Ascending aorta (tissue), 2 donors: Measurements from ENCODE around the gene OR9K2. TPM values are rescaled to one million over a fixed set of nuclear protein-coding genes. Genes with fewer than 3 reads are reported as not detected.

ENCODE experiments used
- DNase-seq, 2 donors: peaks; one replicate each; pipeline ENCODE4 v3.0.0-alpha.2; 2019; ENCODE audit warnings: low spot score in 2 of 2
- H3K27ac ChIP-seq, 2 donors: fragments of 200-600 bp; sonication (generic); one replicate each; pipeline ENCODE4 v1.5.1; 2016 to 2017; ENCODE audit warnings: mild to moderate bottlenecking in 1 of 2
- H3K27me3 ChIP-seq: fragments of 200-600 bp; sonication (generic); one replicate; pipeline ENCODE4 v1.5.1; 2017
- H3K36me3 ChIP-seq, 2 donors: fragments of 200-600 bp; sonication (generic); one replicate each; pipeline ENCODE4 v1.5.1; 2016
- H3K4me1 ChIP-seq, 2 donors: fragments of 200-600 bp; sonication (generic); one replicate each; pipeline ENCODE4 v1.5.1; 2016 to 2017; ENCODE audit warnings: mild to moderate bottlenecking in 1 of 2
- H3K4me3 ChIP-seq, 2 donors: fragments of 200-600 bp; sonication (generic); one replicate each; pipeline ENCODE4 v1.5.1; 2016 to 2017; ENCODE audit warnings: mild to moderate bottlenecking in 1 of 2
- H3K9me3 ChIP-seq, 2 donors: fragments of 200-600 bp; sonication (generic); one replicate each; pipeline ENCODE4 v1.5.1; 2016
- intact Hi-C: fragments of 100-400 bp; cut with DNase I; formaldehyde crosslinking; loops from one replicate; pipeline ENCODE4 v1.15.1; 2023
- total RNA-seq: library from RNA; depleted of rRNA; stranded (reverse); fragments of >200 nt; gene quantifications from one replicate; pipeline ENCODE4 v1.1.0, GENCODE V29; 2016
- TF ChIP-seq, protein P1 (sequence below), 3 experiments: fragments of 200-600 bp in 2 of 3; fragments of 450-650 bp in 1 of 3; sonication (generic) in 2 of 3; IDR thresholded peaks; one replicate each; pipeline ENCODE4 v1.5.1; 2016 to 2019; ENCODE audit warnings: antibody characterized with exemption in 3 of 3, mild to moderate bottlenecking in 1 of 3, moderate library complexity in 1 of 3

The OR9K2 gene, protein sequence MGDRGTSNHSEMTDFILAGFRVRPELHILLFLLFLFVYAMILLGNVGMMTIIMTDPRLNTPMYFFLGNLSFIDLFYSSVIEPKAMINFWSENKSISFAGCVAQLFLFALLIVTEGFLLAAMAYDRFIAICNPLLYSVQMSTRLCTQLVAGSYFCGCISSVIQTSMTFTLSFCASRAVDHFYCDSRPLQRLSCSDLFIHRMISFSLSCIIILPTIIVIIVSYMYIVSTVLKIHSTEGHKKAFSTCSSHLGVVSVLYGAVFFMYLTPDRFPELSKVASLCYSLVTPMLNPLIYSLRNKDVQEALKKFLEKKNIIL
- not detected for total RNA-seq

DNA sequence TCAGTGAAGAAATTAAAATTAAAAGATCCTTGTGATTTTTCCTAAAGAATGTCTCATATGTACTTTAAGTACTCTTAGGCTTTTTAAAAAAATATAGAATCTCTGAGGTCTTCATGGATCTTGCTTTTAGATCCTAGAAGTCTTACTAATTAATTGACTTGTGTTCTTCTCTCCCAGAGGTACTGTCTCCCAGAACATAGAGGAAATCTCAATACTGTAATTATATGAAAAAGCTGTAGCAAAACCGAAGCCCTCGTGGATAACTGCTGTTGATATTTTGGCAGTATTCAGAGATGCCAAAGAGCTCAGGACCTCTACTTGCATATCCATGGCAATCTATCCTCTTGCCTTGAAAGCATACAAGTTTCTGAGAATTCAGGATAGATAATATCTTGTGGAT, at the start of gene OR9K2:
OR9K2 (plus strand) TSS at position 301 of the 400 bp plus-strand sequence. CDS start 3,429 bp downstream, outside the sequence.
- DNase-seq: no peak
- H3K36me3 ChIP-seq: no peaks in the 10 kb centered on the region
- intact Hi-C loops: no loop called here

DNA sequence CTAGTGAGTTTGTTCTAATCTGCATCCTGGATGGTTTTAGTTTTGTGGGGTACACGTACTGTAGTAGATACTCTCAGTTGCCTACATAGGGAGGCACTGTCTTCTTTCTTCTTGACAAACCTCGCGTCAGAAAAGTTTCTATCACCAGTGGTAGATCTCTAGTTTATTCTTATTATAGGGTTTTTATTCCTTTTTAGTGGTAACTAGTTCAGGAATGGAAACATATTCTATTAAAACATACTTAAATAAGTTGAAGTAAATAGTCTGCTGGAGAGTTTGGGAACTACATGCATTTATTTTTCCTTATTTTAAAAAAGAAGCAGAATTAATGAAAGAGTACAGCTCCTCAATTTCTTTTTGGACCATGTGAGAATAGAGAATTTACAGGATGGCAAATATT, 33.6 kb upstream of the OR9K2 start:
- Histone ChIP-seq H3K36me3 (no peaks in the 10 kb centered on the region), H3K27ac (no peak overlapping the region), H3K9me3 (no peaks in the 10 kb centered on the region), H3K4me1 (no peaks in the 10 kb centered on the region), H3K4me3 (no peak overlapping the region), H3K27me3 (no peaks in the 10 kb centered on the region)
- no peak for DNase-seq
- intact Hi-C loops: no loop called here
- TF ChIP-seq, protein P1, sequence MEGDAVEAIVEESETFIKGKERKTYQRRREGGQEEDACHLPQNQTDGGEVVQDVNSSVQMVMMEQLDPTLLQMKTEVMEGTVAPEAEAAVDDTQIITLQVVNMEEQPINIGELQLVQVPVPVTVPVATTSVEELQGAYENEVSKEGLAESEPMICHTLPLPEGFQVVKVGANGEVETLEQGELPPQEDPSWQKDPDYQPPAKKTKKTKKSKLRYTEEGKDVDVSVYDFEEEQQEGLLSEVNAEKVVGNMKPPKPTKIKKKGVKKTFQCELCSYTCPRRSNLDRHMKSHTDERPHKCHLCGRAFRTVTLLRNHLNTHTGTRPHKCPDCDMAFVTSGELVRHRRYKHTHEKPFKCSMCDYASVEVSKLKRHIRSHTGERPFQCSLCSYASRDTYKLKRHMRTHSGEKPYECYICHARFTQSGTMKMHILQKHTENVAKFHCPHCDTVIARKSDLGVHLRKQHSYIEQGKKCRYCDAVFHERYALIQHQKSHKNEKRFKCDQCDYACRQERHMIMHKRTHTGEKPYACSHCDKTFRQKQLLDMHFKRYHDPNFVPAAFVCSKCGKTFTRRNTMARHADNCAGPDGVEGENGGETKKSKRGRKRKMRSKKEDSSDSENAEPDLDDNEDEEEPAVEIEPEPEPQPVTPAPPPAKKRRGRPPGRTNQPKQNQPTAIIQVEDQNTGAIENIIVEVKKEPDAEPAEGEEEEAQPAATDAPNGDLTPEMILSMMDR (IDR thresholded peaks at IDR 0.05): no peak

More for the DNA sequence above, at the start of gene OR9K2:
- Histone ChIP-seq H3K4me1 (no peaks in the 10 kb centered on the region), H3K27me3 (no peaks in the 10 kb centered on the region), H3K9me3 (no peaks in the 10 kb centered on the region), H3K27ac (no peak within 1 kb of the TSS), H3K4me3 (no peak within 1 kb of the TSS)
- TF ChIP-seq, protein P1 (IDR thresholded peaks at IDR 0.05): no peak

DNA sequence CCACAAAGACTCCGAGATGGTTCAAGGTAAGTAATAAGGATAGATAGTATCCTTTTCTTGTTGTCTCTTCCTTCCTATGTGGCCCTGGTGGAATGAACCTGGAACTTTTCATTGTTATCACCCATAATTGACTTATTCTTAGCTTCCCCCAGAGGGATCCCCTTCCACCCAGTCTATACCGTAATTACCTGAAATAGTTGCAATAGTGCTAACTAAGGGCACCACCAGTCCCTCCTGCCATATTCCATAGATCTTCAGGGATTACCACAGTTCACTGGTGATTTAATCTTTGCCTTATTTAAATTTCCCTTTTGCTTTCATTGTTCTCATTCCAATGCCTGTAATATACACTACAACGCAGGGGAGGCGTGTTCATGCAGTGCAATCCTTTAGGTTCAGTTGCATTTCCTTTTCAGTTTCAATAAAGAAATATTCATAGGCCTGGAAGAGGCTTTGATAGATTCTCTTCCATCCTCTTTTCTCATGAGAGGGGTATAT, 13.8 kb upstream of the OR9K2 start:
- H3K36me3 ChIP-seq: no peaks in the 10 kb centered on the region
- no peaks in the 10 kb centered on the region for H3K27me3 ChIP-seq
- intact Hi-C loops: no loop called here
- H3K9me3 ChIP-seq: no peaks in the 10 kb centered on the region
- no peaks in the 10 kb centered on the region for H3K4me1 ChIP-seq
- DNase-seq: no peak
- H3K27ac ChIP-seq: no peak overlapping the region
- no peak overlapping the region for H3K4me3 ChIP-seq
- TF ChIP-seq, protein P1 (IDR thresholded peaks at IDR 0.05): no peak

DNA sequence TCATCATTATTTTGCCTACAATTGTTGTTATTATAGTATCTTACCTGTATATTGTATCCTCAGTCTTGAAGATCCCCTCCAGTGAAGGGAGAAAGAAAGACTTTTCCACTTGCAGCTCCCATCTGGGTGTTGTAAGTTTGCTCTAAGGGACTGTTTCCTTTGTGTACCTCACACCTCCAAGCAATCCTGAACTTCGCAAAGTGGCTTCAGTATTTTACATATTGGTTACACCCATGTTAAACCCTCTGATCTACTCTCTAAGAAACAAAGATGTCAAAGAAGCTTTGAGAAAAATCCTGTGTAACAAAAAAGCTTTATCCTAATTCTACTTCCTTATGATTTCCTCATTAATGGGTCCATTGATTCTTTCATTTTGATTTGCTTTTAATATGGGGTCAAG, 10.1 kb upstream of the OR9K2 start:
- no peaks in the 10 kb centered on the region for H3K27me3 ChIP-seq
- H3K4me1 ChIP-seq: no peaks in the 10 kb centered on the region
- intact Hi-C loops: no loop called here
- DNase-seq: no peak
- H3K4me3 ChIP-seq: no peak overlapping the region
- TF ChIP-seq, protein P1 (IDR thresholded peaks at IDR 0.05): no peak
- no peaks in the 10 kb centered on the region for H3K9me3 ChIP-seq
- no peak overlapping the region for H3K27ac ChIP-seq
- H3K36me3 ChIP-seq: no peaks in the 10 kb centered on the region

DNA sequence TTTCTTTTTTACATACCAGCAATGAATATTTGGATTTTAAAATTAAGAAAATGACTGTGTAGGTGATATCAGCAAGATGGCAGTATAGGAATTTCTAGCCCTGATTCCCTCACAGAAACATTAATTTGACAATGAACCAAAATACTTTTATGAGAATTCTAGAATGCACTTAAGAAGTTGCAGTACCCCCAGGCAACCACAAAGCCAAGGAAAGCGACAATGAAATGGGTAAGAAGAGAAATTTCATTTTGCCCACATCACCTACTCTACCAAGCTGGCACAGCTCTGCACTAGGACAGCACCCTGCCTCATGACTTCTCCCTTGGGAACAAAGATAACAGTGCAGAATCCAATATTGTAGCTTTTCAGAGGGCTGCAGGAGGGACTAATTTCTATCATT, 6.6 kb downstream of the OR9K2 start:
- Histone ChIP-seq H3K4me3 (no peak overlapping the region), H3K27me3 (no peaks in the 10 kb centered on the region), H3K27ac (no peak overlapping the region), H3K9me3 (no peaks in the 10 kb centered on the region), H3K4me1 (no peaks in the 10 kb centered on the region), H3K36me3 (no peaks in the 10 kb centered on the region)
- intact Hi-C loops: no loop called here
- DNase-seq: no peak
- TF ChIP-seq, protein P1 (IDR thresholded peaks at IDR 0.05): no peak
